Stomach (tissue), 9 donors: ENCODE results near the gene PEPD. TPM values are rescaled to one million over a fixed set of nuclear protein-coding genes. Genes with fewer than 3 reads are reported as not detected.

Source experiments
- DNase-seq, 2 donors: peaks; one replicate each; pipeline versions ENCODE4 v3.0.0 to v3.0.0-alpha.2; 2013 to 2019
- H3K27ac ChIP-seq, 5 donors: fragments of 200-600 bp in 4 of 5; sonication (generic) in 4 of 5; one replicate each; pipeline ENCODE4 v1.5.1; 2013 to 2019; ENCODE audit warnings: mild to moderate bottlenecking in 1 of 5, moderate library complexity in 1 of 5
- H3K27me3 ChIP-seq, 3 donors: fragments of 200-600 bp; sonication (generic); one replicate each; pipeline ENCODE4 v1.5.1; 2017 to 2019; ENCODE audit warnings: mixed run types in 1 of 3
- H3K36me3 ChIP-seq, 4 donors: fragments of 200-600 bp; sonication (generic); 1 replicate in 3 of 4; 2 replicates in 1 of 4; pipeline ENCODE4 v1.5.1; 2016 to 2019
- H3K4me1 ChIP-seq, 4 donors: fragments of 200-600 bp; sonication (generic); one replicate each; pipeline ENCODE4 v1.5.1; 2016 to 2019
- H3K4me3 ChIP-seq, 4 donors: fragments of 200-600 bp; sonication (generic) in 3 of 4; one replicate each; pipeline ENCODE4 v1.5.1; 2016 to 2019; ENCODE audit warnings: mild to moderate bottlenecking in 1 of 4
- H3K9me3 ChIP-seq, 4 donors: fragments of 200-600 bp; sonication (generic); one replicate each; pipeline ENCODE4 v1.5.1; 2016 to 2019
- EP300 ChIP-seq: sonication (generic); formaldehyde crosslinking; IDR thresholded peaks from one replicate; pipeline ENCODE4 v1.6.1; 2017; ENCODE audit warnings: antibody characterized with exemption
- POLR2A ChIP-seq, 4 donors: fragments of 450-650 bp; IDR thresholded peaks; one replicate each; pipeline ENCODE4 v1.6.1; 2016; ENCODE audit warnings: antibody characterized with exemption in 4 of 4, control low read depth in 2 of 4, mild to moderate bottlenecking in 1 of 4, moderate library complexity in 1 of 4
- POLR2AphosphoS5 ChIP-seq, 3 donors: sonication (generic); formaldehyde crosslinking; IDR thresholded peaks; one replicate each; pipeline ENCODE4 v1.6.1; 2016; ENCODE audit warnings: antibody characterized with exemption in 3 of 3
- WGBS, 5 donors: extraction: QIAGEN DNeasy Blood & Tissue Kit in 3 of 5; methylation state at CpG; one replicate each; pipeline versions ENCODE4 v1.1.5 to v1.1.7; 2013 to 2018; 5-methylcytosine and 5-hydroxymethylcytosine counted together
- intact Hi-C: fragments of 100-400 bp; cut with DNase I; formaldehyde crosslinking; loops from one replicate; pipeline ENCODE4 v1.15.1; 2023; ENCODE audit warnings: low total_unique reads
- polyA plus RNA-seq, 3 donors: library from polyadenylated mRNA; stranded (reverse); fragments of 200-250 nt; gene quantifications; one replicate each; pipeline ENCODE4 v1.2.3, GENCODE V29; 2013
- total RNA-seq, 5 donors: library from RNA; depleted of rRNA; stranded (reverse); fragments of >200 nt; gene quantifications; one replicate each; pipeline versions ENCODE4 v1.1.0 to v1.2.3, GENCODE V29; 2014 to 2016
- TF ChIP-seq, protein P1 (sequence below), 7 experiments: fragments of 450-650 bp in 4 of 7; fragments of 200-600 bp in 3 of 7; sonication (generic) in 3 of 7; IDR thresholded peaks; one replicate each; pipeline ENCODE4 v1.5.1; 2016 to 2019; ENCODE audit warnings: antibody characterized with exemption in 7 of 7, control low read depth in 2 of 7, mild to moderate bottlenecking in 1 of 7
- donor health status: healthy with polysubstance abuse.
- donor health status: Bipolar disorder and iron deficiency.
- donor health status: healthy.

The PEPD gene
- total and polyA plus RNA-seq, 8 donors, result 8.8 to 99.4 (median 42.7) TPM

DNA sequence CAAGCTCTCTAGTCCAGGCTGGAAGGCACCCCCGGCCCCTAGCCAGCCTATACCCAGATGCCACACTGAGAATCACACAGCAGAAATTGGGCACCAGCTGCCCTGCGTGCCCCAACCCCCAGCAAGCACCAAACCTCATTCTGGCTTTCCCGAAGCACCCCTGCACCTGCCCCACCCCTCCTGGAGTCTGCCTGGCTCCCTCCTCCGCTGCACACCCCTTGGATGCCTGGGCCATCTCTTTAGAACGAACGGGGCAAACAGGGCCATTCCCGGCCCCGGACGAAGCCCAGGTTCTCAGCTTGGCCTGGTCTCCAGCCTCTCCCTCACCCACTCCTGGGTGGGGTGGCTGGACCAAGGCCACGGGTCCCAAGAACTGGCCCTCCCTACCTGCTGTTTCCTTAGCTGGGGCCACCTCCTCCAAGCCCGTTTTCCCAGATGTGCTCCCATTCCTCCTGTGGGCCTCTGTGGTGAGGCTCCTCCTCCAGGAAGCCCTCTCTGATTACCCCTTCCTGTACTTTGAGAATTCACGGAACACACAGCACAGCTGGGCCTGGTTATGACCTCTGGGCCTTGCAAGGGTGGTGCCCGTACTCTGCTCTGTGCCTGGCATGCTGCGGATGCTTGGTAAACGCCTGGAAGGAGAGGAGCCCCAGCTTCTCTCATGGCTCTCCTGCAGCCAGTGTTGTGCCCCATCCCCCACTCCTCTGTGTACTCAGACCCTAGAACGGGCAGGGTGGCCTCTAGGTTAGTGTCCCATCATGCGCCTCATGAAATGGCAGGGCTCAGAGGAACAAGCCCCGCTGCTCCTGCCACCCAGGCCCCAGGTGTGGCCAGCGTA is 126.6 kb downstream of the PEPD start:
- no peaks in the 10 kb centered on the region for H3K9me3 ChIP-seq
- peaks cover 0 to 13% (median 0%) of the 10 kb centered on the region in 4 donors for H3K36me3 ChIP-seq
- TF ChIP-seq EP300 (no peak), POLR2A (IDR thresholded peaks at IDR 0.05) (no peak), POLR2AphosphoS5 (IDR thresholded peaks at IDR 0.05) (no peak)
- TF ChIP-seq, protein P1, sequence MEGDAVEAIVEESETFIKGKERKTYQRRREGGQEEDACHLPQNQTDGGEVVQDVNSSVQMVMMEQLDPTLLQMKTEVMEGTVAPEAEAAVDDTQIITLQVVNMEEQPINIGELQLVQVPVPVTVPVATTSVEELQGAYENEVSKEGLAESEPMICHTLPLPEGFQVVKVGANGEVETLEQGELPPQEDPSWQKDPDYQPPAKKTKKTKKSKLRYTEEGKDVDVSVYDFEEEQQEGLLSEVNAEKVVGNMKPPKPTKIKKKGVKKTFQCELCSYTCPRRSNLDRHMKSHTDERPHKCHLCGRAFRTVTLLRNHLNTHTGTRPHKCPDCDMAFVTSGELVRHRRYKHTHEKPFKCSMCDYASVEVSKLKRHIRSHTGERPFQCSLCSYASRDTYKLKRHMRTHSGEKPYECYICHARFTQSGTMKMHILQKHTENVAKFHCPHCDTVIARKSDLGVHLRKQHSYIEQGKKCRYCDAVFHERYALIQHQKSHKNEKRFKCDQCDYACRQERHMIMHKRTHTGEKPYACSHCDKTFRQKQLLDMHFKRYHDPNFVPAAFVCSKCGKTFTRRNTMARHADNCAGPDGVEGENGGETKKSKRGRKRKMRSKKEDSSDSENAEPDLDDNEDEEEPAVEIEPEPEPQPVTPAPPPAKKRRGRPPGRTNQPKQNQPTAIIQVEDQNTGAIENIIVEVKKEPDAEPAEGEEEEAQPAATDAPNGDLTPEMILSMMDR (IDR thresholded peaks at IDR 0.05), result no peak
- H3K4me3 ChIP-seq, result no peak overlapping the region
- peaks cover 49 to 76% (median 68%) of the 10 kb centered on the region in 4 donors for H3K4me1 ChIP-seq
- DNase-seq, result peak in 1 of 2 donors; percentile 4
- WGBS, 5 donors, result 73 to 79% (median 75%) methylated on average over 13 to 19 of the region's 19 CpGs
- intact Hi-C loops, result loop anchor here (10.0 kb wide), 1 partner anchor 80 kb away; no protein-coding TSS in a partner anchor
- peak overlapping the region in 4 of 5 donors; percentile 5 to 64 (median 32) for H3K27ac ChIP-seq
- no peaks in the 10 kb centered on the region for H3K27me3 ChIP-seq

DNA sequence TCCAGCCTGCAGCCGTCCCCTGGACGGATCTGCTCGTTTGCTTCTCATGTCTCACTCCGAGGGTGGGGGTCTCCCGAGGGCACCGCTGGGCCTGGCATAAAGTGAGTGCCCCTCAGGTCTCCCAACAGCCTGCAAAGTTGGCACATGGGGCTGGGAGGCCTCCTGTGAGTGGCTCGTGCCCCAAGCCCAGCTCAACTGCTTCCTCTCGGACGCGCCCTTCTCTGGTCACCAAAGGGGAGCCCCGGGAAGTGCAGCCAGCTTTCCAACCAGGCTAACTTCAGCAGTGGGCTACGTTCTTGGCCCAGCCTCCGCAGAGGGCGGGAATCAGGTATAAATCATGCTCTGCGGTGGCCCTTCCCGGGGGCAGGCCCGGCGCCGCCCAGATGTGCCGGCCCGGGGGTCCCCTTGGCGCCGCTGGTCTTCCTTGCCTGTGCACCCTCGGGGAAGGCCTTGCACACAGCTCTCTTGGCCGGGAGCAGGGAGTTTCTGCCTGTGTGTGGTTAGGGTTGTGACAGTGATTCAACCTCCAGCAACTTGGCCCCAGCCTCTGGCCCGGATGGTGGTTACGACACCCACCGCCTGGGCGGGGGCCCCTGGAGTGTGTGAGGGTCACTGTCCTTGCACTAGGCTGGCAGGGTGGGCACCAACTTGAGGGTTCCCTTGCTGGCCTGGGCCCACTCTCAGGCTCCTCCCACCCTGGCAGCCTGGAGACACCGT is 127.4 kb downstream of the PEPD start:
- peak in 1 of 2 donors; percentile 23 for DNase-seq
- intact Hi-C loops, result loop anchor here (10.0 kb wide), 1 partner anchor 79 kb away; no protein-coding TSS in a partner anchor

DNA sequence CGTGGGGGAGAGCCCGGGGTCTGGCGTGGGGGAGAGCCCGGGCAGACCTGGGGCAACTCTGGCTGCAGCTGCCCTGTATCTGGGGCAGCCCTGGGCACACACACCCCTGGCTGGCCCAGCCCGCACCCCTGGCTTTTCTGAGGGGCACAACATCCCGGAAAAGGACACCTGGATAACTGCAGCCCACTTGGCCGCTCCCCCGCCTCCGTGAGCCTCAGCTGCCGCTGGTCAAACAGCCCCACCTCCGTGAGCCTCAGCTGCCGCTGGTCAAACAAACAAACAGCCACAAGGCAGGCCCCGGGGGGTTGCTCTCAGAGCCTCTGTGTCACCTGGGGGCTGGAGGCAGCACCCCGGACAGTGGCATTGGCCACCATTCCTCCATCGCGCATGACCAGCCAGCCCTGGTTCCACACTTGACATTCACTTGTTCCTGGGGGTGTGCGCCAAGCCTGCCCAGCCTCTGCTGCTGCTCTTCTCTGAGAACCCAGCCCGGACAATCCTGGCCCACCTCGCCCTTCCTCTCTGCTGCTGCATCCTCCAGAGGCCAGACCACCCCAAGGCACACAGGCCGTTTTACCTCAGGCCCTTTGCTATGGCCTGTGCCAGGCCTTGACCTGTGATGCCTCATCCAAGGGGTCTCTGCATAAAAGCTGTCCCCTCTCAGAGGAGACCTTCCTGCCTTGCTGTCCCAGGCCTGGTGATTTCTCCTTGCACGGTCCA is 128.1 kb downstream of the PEPD start:
- TF ChIP-seq, protein P1 (IDR thresholded peaks at IDR 0.05), result no peak
- TF ChIP-seq POLR2A (IDR thresholded peaks at IDR 0.05), result no peak
- no peak for TF ChIP-seq EP300
- TF ChIP-seq POLR2AphosphoS5 (IDR thresholded peaks at IDR 0.05), result no peak
- H3K4me1 ChIP-seq, result peaks cover 53 to 91% (median 83%) of the 10 kb centered on the region in 4 donors
- no peak overlapping the region for H3K4me3 ChIP-seq
- H3K27me3 ChIP-seq, result no peaks in the 10 kb centered on the region
- H3K9me3 ChIP-seq, result no peaks in the 10 kb centered on the region
- H3K27ac ChIP-seq, result peak overlapping the region in 2 of 5 donors; percentile 8 to 55
- intact Hi-C loops, result loop anchor here (10.0 kb wide), 1 partner anchor 79 kb away; no protein-coding TSS in a partner anchor
- DNase-seq, result peak in 1 of 2 donors; percentile 52
- WGBS, 5 donors, result 58 to 73% (median 68%) methylated on average over 10 to 21 of the region's 21 CpGs
- peaks cover 0 to 12% (median 4%) of the 10 kb centered on the region in 4 donors for H3K36me3 ChIP-seq

More for the DNA sequence above, 127.4 kb downstream of the PEPD start:
- peaks cover 49 to 84% (median 76%) of the 10 kb centered on the region in 4 donors for H3K4me1 ChIP-seq
- H3K27ac ChIP-seq, result peak overlapping the region in 4 of 5 donors; percentile 5 to 64 (median 32)
- H3K27me3 ChIP-seq, result no peaks in the 10 kb centered on the region
- H3K9me3 ChIP-seq, result no peaks in the 10 kb centered on the region
- peaks cover 0 to 7% (median under 1%) of the 10 kb centered on the region in 4 donors for H3K36me3 ChIP-seq
- H3K4me3 ChIP-seq, result peak overlapping the region in 1 of 4 donors; percentile 6
- TF ChIP-seq EP300 (no peak), POLR2AphosphoS5 (IDR thresholded peaks at IDR 0.05) (no peak), POLR2A (IDR thresholded peaks at IDR 0.05) (no peak)
- TF ChIP-seq, protein P1 (IDR thresholded peaks at IDR 0.05), result no peak
- 71 to 80% (median 76%) methylated on average over 13 to 30 of the region's 30 CpGs for WGBS, 5 donors
